Upper lobe of left lung (tissue), 4 donors: ENCODE measurements around the gene PRKCA.
A peak's percentile ranks its signal among the peaks of the same experiment; 100 is the strongest.

Experiments
- POLR2A ChIP-seq, 4 donors: fragments of 450-650 bp; IDR thresholded peaks; one replicate each; pipeline ENCODE4 v1.5.1; 2016 to 2017; ENCODE audit warnings: antibody characterized with exemption in 4 of 4, mild to moderate bottlenecking in 2 of 4
- POLR2AphosphoS5 ChIP-seq, 2 donors: sonication (generic); formaldehyde crosslinking; IDR thresholded peaks; one replicate each; pipeline ENCODE4 v1.5.1; 2017; ENCODE audit warnings: antibody characterized with exemption in 2 of 2

- TF ChIP-seq POLR2A (IDR thresholded peaks at IDR 0.05) (no peak), POLR2AphosphoS5 (IDR thresholded peaks at IDR 0.05) (peak; percentile 33 to 58)
Measured at GRCh38 chr17:66580184-66580955, 278.0 kb downstream of the PRKCA start.
